LNCaP clone FGC (cell line): ENCODE results near the gene MACO1.

Experiments used
- DNase-seq: peaks from one replicate; pipeline ENCODE4 v3.0.0-alpha.2; 2011; ENCODE audit warnings: low read depth
- H3K4me3 ChIP-seq: 2 replicates; pipeline ENCODE4 v1.5.1; 2011; ENCODE audit warnings: mild to moderate bottlenecking, low read depth, low read length, control low read depth
- CTCF ChIP-seq: IDR thresholded peaks from 2 replicates; pipeline ENCODE4 v1.5.1; 2012; ENCODE audit warnings: mild to moderate bottlenecking; ENCODE audit not compliant: control insufficient read depth, insufficient read depth; ENCODE audit errors: extremely low read depth

Gene MACO1

DNA sequence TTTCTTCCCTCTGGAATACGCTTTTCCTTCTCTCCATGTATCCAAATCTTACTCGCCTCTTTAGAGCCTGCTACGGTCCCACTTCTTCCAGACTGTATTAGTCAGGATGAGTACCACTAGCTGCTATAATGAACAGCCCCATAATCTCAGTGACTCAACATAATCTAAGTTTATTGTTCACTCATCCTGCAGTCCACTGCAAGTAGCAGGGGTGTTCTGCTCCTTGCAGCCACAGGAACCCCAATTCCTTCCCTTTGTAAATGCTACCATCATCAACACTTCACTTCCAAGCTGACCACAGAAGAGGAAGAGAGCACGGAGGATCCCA, 94.6 kb downstream of the MACO1 start:
- no peak overlapping the region for H3K4me3 ChIP-seq
- DNase-seq, result no peak
- no peak for TF ChIP-seq CTCF

DNA sequence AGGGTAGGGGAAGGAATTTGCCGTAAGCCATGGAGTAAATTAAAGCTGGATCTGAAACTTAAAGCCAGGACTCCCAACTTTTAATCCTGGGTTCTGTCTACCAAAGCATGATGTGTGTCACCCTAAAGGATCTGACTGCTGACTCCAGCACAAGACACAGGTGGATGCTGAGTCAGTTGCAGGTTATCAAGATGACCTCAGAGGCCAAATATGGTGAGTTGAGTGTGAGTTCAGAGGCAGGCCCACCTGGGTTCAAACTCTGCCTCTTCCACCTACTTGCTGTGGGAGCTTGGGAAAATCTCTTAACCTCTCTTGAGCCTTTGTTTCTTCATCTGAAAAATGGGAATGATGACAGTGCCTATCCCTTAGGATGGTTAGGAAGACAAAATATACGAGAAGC, 96.1 kb downstream of the MACO1 start:
- no peak overlapping the region for H3K4me3 ChIP-seq
- DNase-seq, result no peak
- TF ChIP-seq CTCF, result no peak

DNA sequence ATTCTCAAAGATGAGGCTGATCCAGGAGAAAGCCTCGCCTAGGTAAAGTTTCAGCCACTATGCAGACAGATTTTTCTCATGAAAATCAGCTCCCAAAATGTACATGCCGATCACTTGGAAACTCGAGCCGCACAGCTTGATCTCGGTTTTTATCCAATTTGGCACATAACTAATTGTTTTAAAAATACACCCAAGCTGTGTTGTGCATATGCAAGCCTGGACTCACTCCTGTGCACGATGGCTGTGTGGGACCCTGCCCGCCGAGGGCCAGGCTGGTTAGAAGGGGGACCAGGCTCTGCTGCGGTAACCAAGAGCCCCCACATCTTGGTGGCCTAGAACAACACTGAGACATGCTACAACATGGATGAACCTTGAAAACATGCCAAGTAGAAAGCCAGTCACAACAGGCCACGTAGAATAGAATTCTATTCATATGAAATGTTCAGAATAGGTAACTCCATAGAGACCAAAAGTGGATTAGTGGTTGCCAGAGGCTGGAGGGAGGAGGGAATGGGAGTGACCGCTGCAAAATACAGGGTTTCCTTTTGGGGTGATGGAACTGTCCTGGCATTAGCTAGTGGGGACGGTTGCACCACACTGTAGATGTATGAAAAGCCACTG, 96.6 kb downstream of the MACO1 start:
- no peak for TF ChIP-seq CTCF
- no peak for DNase-seq
- no peak overlapping the region for H3K4me3 ChIP-seq

DNA sequence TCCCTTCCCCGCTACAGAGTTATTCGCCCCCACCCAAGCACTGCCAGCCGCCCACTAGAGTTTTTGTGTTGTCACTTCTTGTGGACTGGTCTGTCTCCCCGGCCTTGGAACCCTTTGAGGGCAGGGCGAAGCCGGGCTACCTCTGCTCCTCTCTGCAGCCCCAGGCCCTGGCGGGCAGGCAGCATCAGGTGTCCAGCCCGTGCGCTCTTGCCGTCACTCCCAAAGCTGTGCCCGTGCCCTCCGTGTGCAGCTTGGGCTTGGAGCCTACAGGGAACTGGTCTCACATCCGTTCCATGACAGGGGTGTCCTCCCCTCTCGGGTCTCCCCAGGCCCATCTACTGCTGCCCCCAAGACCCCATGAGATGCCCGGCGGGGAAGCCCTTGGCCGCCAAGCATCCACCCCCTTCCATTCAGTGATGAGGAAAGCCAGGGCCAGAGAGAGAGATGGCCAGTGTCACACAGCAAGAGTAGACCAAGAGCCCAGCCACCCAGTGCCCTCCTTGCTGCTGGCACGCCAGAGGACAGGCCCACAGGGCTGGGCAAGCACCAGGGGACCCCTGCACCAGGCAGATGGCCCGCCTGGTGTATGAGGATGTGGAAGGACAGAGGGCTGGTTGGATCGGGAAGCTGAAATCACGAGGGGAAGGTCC, 97.4 kb downstream of the MACO1 start:
- H3K4me3 ChIP-seq, result no peak overlapping the region
- no peak for DNase-seq
- no peak for TF ChIP-seq CTCF

- no peak for TF ChIP-seq CTCF
- H3K4me3 ChIP-seq, result no peak overlapping the region
- DNase-seq, result no peak
Observed at GRCh38 chr1:25528881-25529517, 98.3 kb downstream of the MACO1 start.

DNA sequence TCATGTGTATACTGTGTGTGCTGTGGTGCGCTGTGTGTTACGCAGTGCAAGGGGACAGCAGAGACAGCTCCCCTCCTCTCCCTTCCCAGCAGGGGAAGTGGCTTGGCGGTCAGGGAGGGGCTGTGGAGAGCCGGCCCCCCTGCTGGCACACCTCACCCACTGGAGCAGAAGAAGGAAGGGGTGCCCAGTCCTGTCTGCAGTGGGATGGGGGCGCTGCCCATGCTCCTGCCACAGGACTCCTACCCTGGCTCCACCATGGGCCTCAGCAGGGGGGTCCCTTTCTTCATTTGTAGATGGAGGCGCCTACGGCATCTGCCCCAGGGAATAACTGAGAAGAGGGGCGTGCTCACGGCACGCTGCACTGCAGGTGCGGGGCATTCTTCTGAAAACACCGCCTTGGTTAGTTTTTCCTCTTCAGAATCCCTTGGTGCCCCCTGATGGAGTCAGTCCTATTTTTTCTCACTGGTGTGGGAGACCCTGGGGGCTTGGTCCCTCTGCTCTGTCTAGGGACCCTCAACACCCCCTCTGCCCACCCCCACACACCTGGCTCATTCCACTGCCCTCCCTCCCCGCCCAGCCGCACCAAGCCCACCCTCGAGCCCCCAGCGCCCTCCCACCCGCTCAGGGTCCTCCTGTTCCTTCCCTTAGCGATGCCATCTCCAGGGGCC, 99.0 kb downstream of the MACO1 start:
- no peak for TF ChIP-seq CTCF
- H3K4me3 ChIP-seq, result no peak overlapping the region
- DNase-seq, result no peak
